WTC11 (cell line): Measurements from ENCODE around the gene RNASE9. TPM values are rescaled to one million over a fixed set of nuclear protein-coding genes. Genes with fewer than 3 reads are reported as not detected.

Experiments used
- ATAC-seq: fragments of 200-7000 bp; cut with Tn5 transposase; 2 replicates; pipeline ENCODE4 v1.10.0; 2021; ENCODE audit warnings: mild to moderate bottlenecking, moderate library complexity
- CTCF ChIA-PET: fragments of 300-600 bp; sonication (Branson Sonifier 250); formaldehyde crosslinking; loops from one replicate; lab custom pipeline; 2021; ENCODE audit warnings: antibody characterized with exemption; lab: Charles Lee
- POLR2A ChIA-PET: fragments of 350-600 bp; sonication (Branson Sonifier 250); formaldehyde crosslinking; loops from one replicate; lab custom pipeline; 2021; ENCODE audit warnings: antibody characterized with exemption; lab: Charles Lee
- DNase-seq: peaks from one replicate; pipeline ENCODE4 v3.0.0; 2021; ENCODE audit warnings: low spot score
- H3K27ac Mint-ChIP-seq: 2 replicates; pipeline ENCODE4 v1.8.0; 2021; ENCODE audit warnings: mixed read lengths
- H3K27me3 Mint-ChIP-seq: 2 replicates; pipeline ENCODE4 v1.8.0; 2021; ENCODE audit warnings: low read depth, mild to moderate bottlenecking, moderate library complexity, mixed read lengths
- H3K36me3 Mint-ChIP-seq: 2 replicates; pipeline ENCODE4 v1.8.0; 2021; ENCODE audit warnings: mixed read lengths
- H3K4me1 Mint-ChIP-seq: 2 replicates; pipeline ENCODE4 v1.8.0; 2022; ENCODE audit warnings: mixed read lengths
- H3K4me3 Mint-ChIP-seq: 2 replicates; pipeline ENCODE4 v1.8.0; 2021; ENCODE audit warnings: mild to moderate bottlenecking, moderate library complexity, mixed read lengths
- H3K9me3 Mint-ChIP-seq: 2 replicates; pipeline ENCODE4 v1.8.0; 2021; ENCODE audit warnings: mixed read lengths
- AR ChIP-seq: fragments of 250-450 bp; sonication (Bioruptor Pico); IDR thresholded peaks from 2 replicates; pipeline ENCODE4 v1.9.0; 2021; ENCODE audit warnings: mild to moderate bottlenecking
- CBFB ChIP-seq: sonication (generic); formaldehyde crosslinking; IDR thresholded peaks from 2 replicates; pipeline ENCODE4 v1.8.1; 2022; ENCODE audit warnings: mild to moderate bottlenecking, low read depth, missing genetic modification reagents
- CREM ChIP-seq: sonication (generic); formaldehyde crosslinking; IDR thresholded peaks from 2 replicates; pipeline ENCODE4 v1.8.1; 2022; ENCODE audit warnings: mild to moderate bottlenecking, missing genetic modification reagents, moderate library complexity
- JAZF1 ChIP-seq: fragments of 250-450 bp; sonication (Bioruptor Pico); IDR thresholded peaks from 2 replicates; pipeline ENCODE4 v1.9.0; 2021; ENCODE audit warnings: moderate library complexity, mild to moderate bottlenecking, inconsistent platforms
- MLX ChIP-seq: sonication (generic); formaldehyde crosslinking; IDR thresholded peaks from 2 replicates; pipeline ENCODE4 v1.8.1; 2023; ENCODE audit warnings: mild to moderate bottlenecking, missing genetic modification reagents, moderate library complexity
- MXD4 ChIP-seq: fragments of 250-450 bp; sonication (Bioruptor Pico); IDR thresholded peaks from 2 replicates; pipeline ENCODE4 v1.8.0; 2021; ENCODE audit warnings: mild to moderate bottlenecking, moderate library complexity, borderline replicate concordance
- NR3C1 ChIP-seq: sonication (generic); formaldehyde crosslinking; conservative IDR thresholded peaks from 2 replicates; pipeline ENCODE4 v1.8.1; 2023; ENCODE audit warnings: low read depth, mild to moderate bottlenecking, missing genetic modification reagents
- OVOL2 ChIP-seq: fragments of 250-450 bp; sonication (Bioruptor Pico); IDR thresholded peaks from 2 replicates; pipeline ENCODE4 v1.9.0; 2021; ENCODE audit warnings: mild to moderate bottlenecking, borderline replicate concordance
- PREB ChIP-seq: sonication (generic); formaldehyde crosslinking; IDR thresholded peaks from 2 replicates; pipeline ENCODE4 v1.8.1; 2022; ENCODE audit warnings: mild to moderate bottlenecking, missing genetic modification reagents, moderate library complexity, borderline replicate concordance
- SMAD3 ChIP-seq: sonication (generic); formaldehyde crosslinking; IDR thresholded peaks from 2 replicates; pipeline ENCODE4 v1.8.0; 2022; ENCODE audit warnings: missing genetic modification reagents, mild to moderate bottlenecking, borderline replicate concordance
- STAT6 ChIP-seq: sonication (generic); formaldehyde crosslinking; conservative IDR thresholded peaks from 2 replicates; pipeline ENCODE4 v1.8.1; 2023; ENCODE audit warnings: mild to moderate bottlenecking, low read depth, missing genetic modification reagents, moderate library complexity
- ZBTB21 ChIP-seq: sonication (generic); formaldehyde crosslinking; IDR thresholded peaks from 2 replicates; pipeline ENCODE4 v1.8.1; 2023; ENCODE audit warnings: mild to moderate bottlenecking, missing genetic modification reagents, borderline replicate concordance
- ZNF121 ChIP-seq: sonication (generic); formaldehyde crosslinking; IDR thresholded peaks from 2 replicates; pipeline ENCODE4 v1.8.0; 2023; ENCODE audit warnings: missing genetic modification reagents
- ZNF425 ChIP-seq: fragments of 250-450 bp; sonication (Bioruptor Pico); conservative IDR thresholded peaks from 2 replicates; pipeline ENCODE4 v1.9.0; 2021; ENCODE audit warnings: mild to moderate bottlenecking
- ZSCAN18 ChIP-seq: fragments of 250-450 bp; sonication (Bioruptor Pico); IDR thresholded peaks from 2 replicates; pipeline ENCODE4 v2.1.2; 2022; ENCODE audit warnings: mild to moderate bottlenecking, moderate library complexity
- total RNA-seq: library from RNA; stranded (reverse); gene quantifications from 3 replicates; pipeline ENCODE4 v1.2.3, GENCODE V29; 2021

The RNASE9 gene
- total RNA-seq, 1 experiment from 2014 or later: not detected

- ATAC-seq (no peak), DNase-seq (no peak)
- H3K27ac Mint-ChIP-seq: no peak overlapping the region
- peaks cover 5% of the 10 kb centered on the region for H3K9me3 Mint-ChIP-seq
- H3K27me3 Mint-ChIP-seq: no peaks in the 10 kb centered on the region
- no peaks in the 10 kb centered on the region for H3K36me3 Mint-ChIP-seq
- TF ChIP-seq ZSCAN18 (CRISPR knock-in tag): no peak
- H3K4me1 Mint-ChIP-seq: peaks cover 43% of the 10 kb centered on the region
- POLR2A ChIA-PET: no interaction called here
- no peak overlapping the region for H3K4me3 Mint-ChIP-seq
- CTCF ChIA-PET: no interaction called here
Measured at GRCh38 chr14:20555845-20556244, 5.0 kb downstream of the RNASE9 start.

- no peaks in the 10 kb centered on the region for H3K27me3 Mint-ChIP-seq
- no peaks in the 10 kb centered on the region for H3K36me3 Mint-ChIP-seq
- ChIA-PET CTCF (no interaction called here), POLR2A (no interaction called here)
- peaks cover 4% of the 10 kb centered on the region for H3K9me3 Mint-ChIP-seq
- no peak overlapping the region for H3K27ac Mint-ChIP-seq
- no peak overlapping the region for H3K4me3 Mint-ChIP-seq
- peaks cover 22% of the 10 kb centered on the region for H3K4me1 Mint-ChIP-seq
- ATAC-seq: no peak
- DNase-seq: no peak
- TF ChIP-seq CREM (CRISPR knock-in tag) (no peak), AR (CRISPR knock-in tag) (no peak), MXD4 (CRISPR knock-in tag) (no peak), ZNF425 (no peak), ZBTB21 (CRISPR knock-in tag) (no peak), NR3C1 (CRISPR knock-in tag) (no peak), STAT6 (CRISPR knock-in tag) (no peak), MLX (no peak), PREB (CRISPR knock-in tag) (no peak), SMAD3 (CRISPR knock-in tag) (no peak), ZNF121 (CRISPR knock-in tag) (no peak), CBFB (CRISPR knock-in tag) (no peak), ZSCAN18 (CRISPR knock-in tag) (no peak), JAZF1 (CRISPR knock-in tag) (no peak), OVOL2 (no peak)
Measured at GRCh38 chr14:20553024-20553423, 7.8 kb downstream of the RNASE9 start.
